Progenitor cell of endocrine pancreas (in vitro differentiated cells): ENCODE data around the gene PRKAG1. TPM values are rescaled to one million over a fixed set of nuclear protein-coding genes. Genes with fewer than 3 reads are reported as not detected.

ENCODE experiments used
- DNase-seq: peaks from one replicate; pipeline ENCODE4 v3.0.0; 2021; ENCODE audit warnings: low spot score; ENCODE audit not compliant: unreplicated experiment
- H3K27ac Mint-ChIP-seq: 2 replicates; pipeline ENCODE4 v1.8.0; 2021; ENCODE audit warnings: mild to moderate bottlenecking, moderate library complexity, mixed read lengths
- H3K27me3 Mint-ChIP-seq: 2 replicates; pipeline ENCODE4 v1.8.0; 2021; ENCODE audit warnings: mixed read lengths
- H3K36me3 Mint-ChIP-seq: 2 replicates; pipeline ENCODE4 v1.8.0; 2022; ENCODE audit warnings: mixed read lengths; ENCODE audit not compliant: insufficient read depth
- H3K4me1 Mint-ChIP-seq: 2 replicates; pipeline ENCODE4 v1.8.0; 2021; ENCODE audit warnings: low read depth, mixed read lengths
- H3K4me3 Mint-ChIP-seq: 2 replicates; pipeline ENCODE4 v1.8.0; 2021; ENCODE audit warnings: low read depth, mild to moderate bottlenecking, moderate library complexity, mixed read lengths
- H3K9me3 Mint-ChIP-seq: 2 replicates; pipeline ENCODE4 v1.8.0; 2021; ENCODE audit warnings: low read depth, mixed read lengths
- CTCF ChIP-seq: fragments of 200-600 bp; sonication (generic); IDR thresholded peaks from one replicate; pipeline ENCODE4 v1.5.0; 2021; ENCODE audit warnings: antibody characterized with exemption, mild to moderate bottlenecking; ENCODE audit not compliant: unreplicated experiment
- total RNA-seq: library from RNA; stranded (reverse); gene quantifications from 2 replicates; pipeline ENCODE4 v1.2.1, GENCODE V29; 2021

Gene PRKAG1
- total RNA-seq, 1 donor from 2014 or later, result 52.7 TPM

- H3K27ac Mint-ChIP-seq, result no peak overlapping the region
- H3K4me1 Mint-ChIP-seq, result peaks cover 6% of the 10 kb centered on the region
- DNase-seq, result no peak
- H3K36me3 Mint-ChIP-seq, result peaks cover 18% of the 10 kb centered on the region
- no peaks in the 10 kb centered on the region for H3K9me3 Mint-ChIP-seq
- H3K4me3 Mint-ChIP-seq, result no peak overlapping the region
- no peaks in the 10 kb centered on the region for H3K27me3 Mint-ChIP-seq
- no peak for TF ChIP-seq CTCF
Observed at GRCh38 chr12:49023812-49024211, 5.2 kb upstream of the PRKAG1 start.

- Mint-ChIP-seq H3K9me3 (no peaks in the 10 kb centered on the region), H3K4me3 (no peak overlapping the region), H3K27me3 (no peaks in the 10 kb centered on the region), H3K27ac (no peak overlapping the region), H3K36me3 (peaks cover 15% of the 10 kb centered on the region), H3K4me1 (peaks cover 11% of the 10 kb centered on the region)
- no peak for TF ChIP-seq CTCF
- no peak for DNase-seq
Observed at GRCh38 chr12:49022558-49023178, 4.1 kb upstream of the PRKAG1 start.

- no peaks in the 10 kb centered on the region for H3K9me3 Mint-ChIP-seq
- DNase-seq, result no peak
- H3K4me1 Mint-ChIP-seq, result peaks cover 12% of the 10 kb centered on the region
- no peak overlapping the region for H3K4me3 Mint-ChIP-seq
- H3K36me3 Mint-ChIP-seq, result peaks cover 13% of the 10 kb centered on the region
- no peak for TF ChIP-seq CTCF
- no peak overlapping the region for H3K27ac Mint-ChIP-seq
- no peaks in the 10 kb centered on the region for H3K27me3 Mint-ChIP-seq
Observed at GRCh38 chr12:49021292-49021915, 2.8 kb upstream of the PRKAG1 start.

- DNase-seq, result no peak
- peaks cover 9% of the 10 kb centered on the region for H3K36me3 Mint-ChIP-seq
- peaks cover 12% of the 10 kb centered on the region for H3K4me1 Mint-ChIP-seq
- no peak overlapping the region for H3K27ac Mint-ChIP-seq
- no peaks in the 10 kb centered on the region for H3K9me3 Mint-ChIP-seq
- no peak for TF ChIP-seq CTCF
- H3K27me3 Mint-ChIP-seq, result no peaks in the 10 kb centered on the region
- H3K4me3 Mint-ChIP-seq, result no peak overlapping the region
Observed at GRCh38 chr12:49020441-49020840, 1.9 kb upstream of the PRKAG1 start.

GRCh38 chr12:49019443-49020324 is 1.1 kb upstream of the PRKAG1 start:
- H3K27ac Mint-ChIP-seq, result peak overlapping the region; percentile 91
- no peaks in the 10 kb centered on the region for H3K9me3 Mint-ChIP-seq
- H3K4me3 Mint-ChIP-seq, result peak overlapping the region; percentile 88
- TF ChIP-seq CTCF, result peak; percentile 35
- H3K27me3 Mint-ChIP-seq, result no peaks in the 10 kb centered on the region
- no peak for DNase-seq
- H3K36me3 Mint-ChIP-seq, result peaks cover 9% of the 10 kb centered on the region
- H3K4me1 Mint-ChIP-seq, result peaks cover 12% of the 10 kb centered on the region
